8988T (cell line): ENCODE results near the gene ANKRD28.

Experiments
- DNase-seq: peaks from one replicate; pipeline ENCODE4 v3.0.0; 2011

The ANKRD28 gene

GRCh38 chr3:15659254-15659975 lies 138.4 kb downstream of the ANKRD28 start:
- DNase-seq = no peak

GRCh38 chr3:15657016-15657415 lies 140.8 kb downstream of the ANKRD28 start:
- DNase-seq = no peak

- no peak for DNase-seq
Observed at GRCh38 chr3:15656342-15656741, 141.4 kb downstream of the ANKRD28 start.

- DNase-seq = no peak
Observed at GRCh38 chr3:15654891-15655290, 142.9 kb downstream of the ANKRD28 start.

GRCh38 chr3:15654127-15654526 lies 143.7 kb downstream of the ANKRD28 start:
- no peak for DNase-seq

GRCh38 chr3:15653321-15653720 lies 144.5 kb downstream of the ANKRD28 start:
- no peak for DNase-seq

GRCh38 chr3:15651396-15651795 lies 146.4 kb downstream of the ANKRD28 start:
- no peak for DNase-seq

- DNase-seq = no peak
Observed at GRCh38 chr3:15649858-15650257, 147.9 kb downstream of the ANKRD28 start.

GRCh38 chr3:15649341-15649740 lies 148.4 kb downstream of the ANKRD28 start:
- no peak for DNase-seq

GRCh38 chr3:15647611-15648167 lies 150.1 kb downstream of the ANKRD28 start:
- no peak for DNase-seq

GRCh38 chr3:15646851-15647511 lies 150.8 kb downstream of the ANKRD28 start:
- DNase-seq = peak; percentile 58

GRCh38 chr3:15645740-15646501 lies 151.9 kb downstream of the ANKRD28 start:
- no peak for DNase-seq

- DNase-seq = no peak
Observed at GRCh38 chr3:15645246-15645645, 152.5 kb downstream of the ANKRD28 start.

GRCh38 chr3:15638891-15639262 lies 158.9 kb downstream of the ANKRD28 start:
- no peak for DNase-seq

- no peak for DNase-seq
Observed at GRCh38 chr3:15638193-15638890, 159.4 kb downstream of the ANKRD28 start.

- no peak for DNase-seq
Observed at GRCh38 chr3:15637131-15637951, 160.4 kb downstream of the ANKRD28 start.

- DNase-seq = no peak
Observed at GRCh38 chr3:15636028-15636709, 161.6 kb downstream of the ANKRD28 start.

- no peak for DNase-seq
Observed at GRCh38 chr3:15635121-15635661, 162.6 kb downstream of the ANKRD28 start.

GRCh38 chr3:15634671-15635070 lies 163.1 kb downstream of the ANKRD28 start:
- no peak for DNase-seq

GRCh38 chr3:15633766-15634598 lies 163.8 kb downstream of the ANKRD28 start:
- no peak for DNase-seq
